Caco-2 (cell line): Measurements from ENCODE around the gene ZNF383. TPM values are rescaled to one million over a fixed set of nuclear protein-coding genes. Genes with fewer than 3 reads are reported as not detected.
"Not testable (repeated sequence)": the region's sequence is repeated elsewhere in the genome, so short reads cannot be mapped to it uniquely, and the experiment has no call there.

Source experiments
- Bru-seq: library from RNA; stranded (reverse); fragments of 400-500 nt; gene quantifications from one replicate; lab custom pipeline; 2021; lab: Mats Ljungman, UMichigan
- BruChase-seq, 2 experiments: library from RNA; stranded (reverse); fragments of 400-500 nt; gene quantifications; one replicate each; lab custom pipeline; 2021; lab: Mats Ljungman, UMichigan
- BruUV-seq: library from RNA; stranded (reverse); fragments of 400-500 nt; replicated peaks from 2 replicates; lab custom pipeline; 2021; lab: Mats Ljungman, UMichigan
- CTCF ChIA-PET: fragments of 300-600 bp; sonication (Branson Sonifier 250); formaldehyde crosslinking; loops from one replicate; lab custom pipeline; 2022; ENCODE audit warnings: antibody characterized with exemption; lab: Charles Lee
- POLR2A ChIA-PET: fragments of 300-600 bp; sonication (Branson Sonifier 250); formaldehyde crosslinking; loops from one replicate; lab custom pipeline; 2022; ENCODE audit warnings: antibody characterized with exemption; lab: Charles Lee
- DNase-seq, 2 experiments: peaks; one replicate each; pipeline versions ENCODE4 v3.0.0 to v3.0.0-alpha.2; 2020 to 2022
- H3K27me3 ChIP-seq: replicated peaks from 2 replicates; pipeline ENCODE4 v1.6.0; 2011; ENCODE audit warnings: low read length; ENCODE audit not compliant: control insufficient read depth, insufficient read depth
- H3K36me3 ChIP-seq: 2 replicates; pipeline ENCODE4 v1.5.1; 2011; ENCODE audit warnings: low read length; ENCODE audit not compliant: control insufficient read depth, insufficient read depth
- H3K4me1 ChIP-seq: fragments of 250-450 bp; sonication (Bioruptor Pico); 2 replicates; pipeline ENCODE4 v1.5.1; 2020; ENCODE audit warnings: mild to moderate bottlenecking
- H3K4me3 ChIP-seq: 2 replicates; pipeline ENCODE4 v1.5.1; 2011; ENCODE audit warnings: low read depth, mild to moderate bottlenecking, control low read depth, low read length
- H3K9me3 ChIP-seq: fragments of 250-450 bp; sonication (Bioruptor Pico); 2 replicates; pipeline ENCODE4 v1.5.1; 2020; ENCODE audit warnings: mild to moderate bottlenecking, moderate library complexity
- H3K27ac Mint-ChIP-seq: one replicate; pipeline ENCODE4 v1.8.0; 2022; ENCODE audit warnings: mixed read lengths; ENCODE audit not compliant: unreplicated experiment
- H3K27me3 Mint-ChIP-seq: one replicate; pipeline ENCODE4 v1.8.0; 2022; ENCODE audit warnings: mixed read lengths; ENCODE audit not compliant: insufficient read depth, unreplicated experiment
- H3K36me3 Mint-ChIP-seq: one replicate; pipeline ENCODE4 v1.8.0; 2022; ENCODE audit warnings: mild to moderate bottlenecking, mixed read lengths; ENCODE audit not compliant: insufficient read depth, unreplicated experiment
- H3K4me1 Mint-ChIP-seq: one replicate; pipeline ENCODE4 v1.8.0; 2022; ENCODE audit warnings: low read depth, mixed read lengths; ENCODE audit not compliant: unreplicated experiment
- H3K4me3 Mint-ChIP-seq: one replicate; pipeline ENCODE4 v1.8.0; 2022; ENCODE audit warnings: mild to moderate bottlenecking, moderate library complexity, mixed read lengths; ENCODE audit not compliant: unreplicated experiment
- H3K9me3 Mint-ChIP-seq: one replicate; pipeline ENCODE4 v1.8.0; 2022; ENCODE audit warnings: mixed read lengths; ENCODE audit not compliant: unreplicated experiment
- CTCF ChIP-seq, 2 experiments: fragments of 200-600 bp in 1 of 2; IDR thresholded peaks; 1 replicate in 1 of 2; 2 replicates in 1 of 2; pipeline versions ENCODE4 v1.5.1 to v1.8.0; 2011 to 2022; ENCODE audit warnings: antibody characterized with exemption in 1 of 2, control low read depth in 1 of 2, inconsistent platforms in 1 of 2, low read depth in 1 of 2, low read length in 1 of 2, mild to moderate bottlenecking in 1 of 2, moderate library complexity in 1 of 2; ENCODE audit not compliant: insufficient read depth in 1 of 2, severe bottlenecking in 1 of 2, unreplicated experiment in 1 of 2
- intact Hi-C: fragments of 100-400 bp; cut with micrococcal nuclease; formaldehyde crosslinking; loops from one replicate; pipeline ENCODE4 v1.10.0; 2022; ENCODE audit not compliant: unreplicated experiment
- long read RNA-seq: library from polyadenylated mRNA; stranded (forward); transcript quantifications from one replicate; pipeline ENCODE4 v2.0.0, GENCODE V29; 2022
- total RNA-seq: library from RNA; stranded (reverse); gene quantifications from 2 replicates; pipeline ENCODE4 v1.2.3, GENCODE V29; 2022

Gene ZNF383
- 4.4 and 5.5 TPM in 2 replicates for total RNA-seq
- Bru-seq, nascent RNA = percentile 62 among the genes with signal in this experiment
- percentile 58 among the genes with signal in this experiment for BruChase-seq, experiment 1, labeled RNA remaining after a 2-hour chase
- percentile 57 among the genes with signal in this experiment for BruChase-seq, experiment 2, labeled RNA remaining after a 6-hour chase
- long read RNA-seq, partial matches to known transcripts = 0 of 8 reads
- long read RNA-seq, other reads (novel, unspliced or antisense) = 8 of 8 reads

GRCh38 chr19:37217775-37218591 lies at the start of gene ZNF383:
Gene ZNF383 (plus strand): TSS chr19:37218214. CDS start chr19:37230454, 12,240 bp downstream.
- H3K27me3 ChIP-seq = no peaks in the 10 kb centered on the region
- POLR2A ChIA-PET = interaction anchor here (0.8 to 1.0 kb wide), 2 partner anchors 140 to 729 kb away, joined by 3 to 8 read pairs; partner anchors contain the start of genes ZNF420 and ZNF566
- Mint-ChIP-seq H3K27ac (peak within 1 kb of the TSS; percentile 92), H3K36me3 (peaks cover 15% of the 10 kb centered on the region), H3K4me1 (peaks cover 11% of the 10 kb centered on the region), H3K9me3 (peaks cover 19% of the 10 kb centered on the region), H3K27me3 (no peaks in the 10 kb centered on the region), H3K4me3 (peak within 1 kb of the TSS; percentile 86)
- peak within 1 kb of the TSS; percentile 88 for H3K4me3 ChIP-seq
- intact Hi-C loops = loop anchor here (1.0 to 10.0 kb wide), 5 partner anchors 8 to 1003 kb away; partner anchors contain the start of genes ZFP30, ZNF146, ZNF420 and ZNF565
- CTCF ChIA-PET = no interaction called here
- BruUV-seq = no TSS peak
- H3K9me3 ChIP-seq = peaks cover 15% of the 10 kb centered on the region; the same call in 1 of the 2 replicates
- peak; percentile 94 to 96 for DNase-seq
- H3K36me3 ChIP-seq = no peaks in the 10 kb centered on the region
- H3K4me1 ChIP-seq = no peaks in the 10 kb centered on the region
- TF ChIP-seq CTCF (IDR thresholded peaks at IDR 0.05; ENCODE audit: insufficient read depth in 1 of 2, low read depth in 1 of 2, low read length in 1 of 2, severe bottlenecking in 1 of 2, unreplicated experiment in 1 of 2) = no peak

- no peaks in the 10 kb centered on the region for H3K36me3 ChIP-seq
- Mint-ChIP-seq H3K27me3 (no peaks in the 10 kb centered on the region), H3K27ac (no peak within 1 kb of the TSS), H3K4me3 (no peak within 1 kb of the TSS), H3K36me3 (peaks cover 9% of the 10 kb centered on the region), H3K9me3 (peaks cover 33% of the 10 kb centered on the region), H3K4me1 (no peaks in the 10 kb centered on the region)
- H3K9me3 ChIP-seq = peaks cover 25% of the 10 kb centered on the region
- CTCF ChIA-PET = no interaction called here
- no peaks in the 10 kb centered on the region for H3K27me3 ChIP-seq
- BruUV-seq = no TSS peak
- peak; percentile 86 to 93 for DNase-seq
- POLR2A ChIA-PET = no interaction called here
- H3K4me1 ChIP-seq = no peaks in the 10 kb centered on the region
- TF ChIP-seq CTCF (IDR thresholded peaks at IDR 0.05; ENCODE audit: insufficient read depth in 1 of 2, low read depth in 1 of 2, low read length in 1 of 2, severe bottlenecking in 1 of 2, unreplicated experiment in 1 of 2) = peak in 1 of 2 experiments; percentile 39
- intact Hi-C loops = loop anchor here (1.0 kb wide), 4 partner anchors 38 to 199 kb away; partner anchors contain the start of genes ZNF420, ZNF527 and ZNF585B
- peak within 1 kb of the TSS; percentile 55 for H3K4me3 ChIP-seq
Measured at GRCh38 chr19:37172368-37173366, 45.3 kb upstream of the ZNF383 start, which contains the start of gene ZNF585A. Gene ZNF585A (minus strand): TSS chr19:37172695. CDS start chr19:37169910, 2,785 bp downstream.

- POLR2A ChIA-PET, H3K4me3 ChIP-seq, H3K27ac Mint-ChIP-seq, H3K27me3 Mint-ChIP-seq, H3K36me3 ChIP-seq, H3K36me3 Mint-ChIP-seq, intact Hi-C loops, BruUV-seq, H3K27me3 ChIP-seq, H3K4me1 ChIP-seq, H3K4me3 Mint-ChIP-seq, DNase-seq, H3K4me1 Mint-ChIP-seq, CTCF ChIA-PET: not testable (repeated sequence)
- peaks cover 26% of the 10 kb centered on the region for H3K9me3 ChIP-seq
- peaks cover 72% of the 10 kb centered on the region for H3K9me3 Mint-ChIP-seq
Measured at GRCh38 chr19:37186071-37186470, 31.9 kb upstream of the ZNF383 start.

- H3K36me3 ChIP-seq, intact Hi-C loops, H3K4me1 ChIP-seq, H3K4me3 Mint-ChIP-seq, POLR2A ChIA-PET, H3K27ac Mint-ChIP-seq, H3K4me1 Mint-ChIP-seq, H3K4me3 ChIP-seq, DNase-seq, H3K27me3 Mint-ChIP-seq, CTCF ChIA-PET, H3K27me3 ChIP-seq, H3K36me3 Mint-ChIP-seq, BruUV-seq: not testable (repeated sequence)
- H3K9me3 ChIP-seq = peaks cover 24% of the 10 kb centered on the region
- H3K9me3 Mint-ChIP-seq = peaks cover 33% of the 10 kb centered on the region
Measured at GRCh38 chr19:37195248-37195647, 22.8 kb upstream of the ZNF383 start.
